NT2/D1 (cell line): Measurements from ENCODE around the gene UBE2O.

Source experiments
- SUZ12 ChIP-seq: IDR thresholded peaks from 2 replicates; pipeline ENCODE4 v1.6.1; 2011; ENCODE audit not compliant: insufficient read length, insufficient read depth; ENCODE audit errors: extremely low read depth
- ZNF274 ChIP-seq: IDR thresholded peaks from 2 replicates; pipeline ENCODE4 v1.6.1; 2011; ENCODE audit warnings: mild to moderate bottlenecking, low read depth, low read length

DNA sequence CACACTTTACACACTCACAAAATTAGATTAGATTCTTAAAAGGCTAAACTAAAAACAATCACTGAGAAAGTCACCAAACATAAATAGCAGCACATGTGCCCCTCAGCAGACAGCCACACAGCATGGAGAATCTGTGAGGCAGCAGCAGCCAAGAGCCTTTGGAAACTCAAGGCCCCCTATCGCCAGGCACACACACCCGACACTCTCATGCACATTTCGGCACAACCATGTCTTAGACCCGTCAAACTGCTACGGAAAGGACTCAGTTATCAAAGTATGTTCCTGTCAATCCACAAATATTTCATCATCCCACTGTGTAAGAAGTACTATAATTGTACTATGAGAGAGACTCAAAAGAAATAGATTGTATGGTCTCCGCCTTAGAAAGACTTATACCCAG lies 20.9 kb downstream of the UBE2O start:
- TF ChIP-seq ZNF274 (no peak), SUZ12 (no peak)
